ENCODE data around the gene CYP4F22.
"Not testable (repeated sequence)": the region's sequence is repeated elsewhere in the genome, so short reads cannot be mapped to it uniquely, and the experiment has no call there.

CYP4F22 gene

DNA sequence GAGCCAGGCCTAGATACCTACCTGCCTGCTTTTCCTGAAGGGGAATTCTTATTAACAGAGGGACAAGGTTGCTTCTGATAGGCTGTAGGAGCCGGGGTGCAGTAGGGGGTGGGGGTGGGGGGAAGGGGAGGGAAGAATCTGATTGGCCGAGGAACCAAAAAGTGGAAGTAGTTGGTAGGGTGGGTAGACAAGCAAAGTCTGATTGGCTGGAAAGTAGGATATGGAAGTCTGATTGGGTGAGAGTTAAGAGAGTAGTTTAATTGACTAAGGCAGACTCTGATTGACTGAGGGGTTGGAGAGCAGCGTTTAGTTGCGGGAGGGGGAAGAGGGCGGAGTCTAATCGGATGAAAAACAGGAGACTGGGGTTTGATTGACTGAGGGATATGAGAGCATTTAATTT lies 9.4 kb upstream of the CYP4F22 start:
- TF ChIP-seq, protein P1, sequence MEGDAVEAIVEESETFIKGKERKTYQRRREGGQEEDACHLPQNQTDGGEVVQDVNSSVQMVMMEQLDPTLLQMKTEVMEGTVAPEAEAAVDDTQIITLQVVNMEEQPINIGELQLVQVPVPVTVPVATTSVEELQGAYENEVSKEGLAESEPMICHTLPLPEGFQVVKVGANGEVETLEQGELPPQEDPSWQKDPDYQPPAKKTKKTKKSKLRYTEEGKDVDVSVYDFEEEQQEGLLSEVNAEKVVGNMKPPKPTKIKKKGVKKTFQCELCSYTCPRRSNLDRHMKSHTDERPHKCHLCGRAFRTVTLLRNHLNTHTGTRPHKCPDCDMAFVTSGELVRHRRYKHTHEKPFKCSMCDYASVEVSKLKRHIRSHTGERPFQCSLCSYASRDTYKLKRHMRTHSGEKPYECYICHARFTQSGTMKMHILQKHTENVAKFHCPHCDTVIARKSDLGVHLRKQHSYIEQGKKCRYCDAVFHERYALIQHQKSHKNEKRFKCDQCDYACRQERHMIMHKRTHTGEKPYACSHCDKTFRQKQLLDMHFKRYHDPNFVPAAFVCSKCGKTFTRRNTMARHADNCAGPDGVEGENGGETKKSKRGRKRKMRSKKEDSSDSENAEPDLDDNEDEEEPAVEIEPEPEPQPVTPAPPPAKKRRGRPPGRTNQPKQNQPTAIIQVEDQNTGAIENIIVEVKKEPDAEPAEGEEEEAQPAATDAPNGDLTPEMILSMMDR (IDR thresholded peaks at IDR 0.05; ENCODE audit: insufficient read depth, low read depth, low read length, missing control alignments): no peak
- DNase-seq (ENCODE audit: low read depth): no peak
- no peak overlapping the region for H3K4me3 ChIP-seq (ENCODE audit: low read depth, low read length)

DNA sequence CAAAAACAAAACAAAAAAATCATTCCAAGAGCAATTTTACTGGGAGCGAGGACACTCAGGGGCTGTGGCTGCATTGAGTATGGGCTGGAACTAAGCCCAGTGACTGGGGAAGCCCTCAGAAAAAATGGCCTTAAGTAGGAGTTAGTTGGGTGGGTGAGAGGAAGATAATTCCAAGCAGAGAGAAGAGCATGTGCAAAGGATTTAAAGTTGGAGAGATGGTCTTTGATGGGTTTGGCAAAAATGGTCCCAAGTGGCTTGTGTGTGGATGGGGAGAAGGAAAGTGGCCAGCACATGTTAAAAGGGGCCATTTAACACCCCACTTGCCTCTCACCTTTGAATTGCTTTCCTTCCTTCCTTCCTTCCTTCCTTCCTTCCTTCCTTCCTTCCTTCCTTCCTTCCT lies 6.7 kb upstream of the CYP4F22 start:
- no peak overlapping the region for H3K4me3 ChIP-seq (ENCODE audit: low read depth, low read length)
- DNase-seq (ENCODE audit: low read depth): no peak
- TF ChIP-seq, protein P1 (IDR thresholded peaks at IDR 0.05; ENCODE audit: insufficient read depth, low read depth, low read length, missing control alignments): no peak

DNA sequence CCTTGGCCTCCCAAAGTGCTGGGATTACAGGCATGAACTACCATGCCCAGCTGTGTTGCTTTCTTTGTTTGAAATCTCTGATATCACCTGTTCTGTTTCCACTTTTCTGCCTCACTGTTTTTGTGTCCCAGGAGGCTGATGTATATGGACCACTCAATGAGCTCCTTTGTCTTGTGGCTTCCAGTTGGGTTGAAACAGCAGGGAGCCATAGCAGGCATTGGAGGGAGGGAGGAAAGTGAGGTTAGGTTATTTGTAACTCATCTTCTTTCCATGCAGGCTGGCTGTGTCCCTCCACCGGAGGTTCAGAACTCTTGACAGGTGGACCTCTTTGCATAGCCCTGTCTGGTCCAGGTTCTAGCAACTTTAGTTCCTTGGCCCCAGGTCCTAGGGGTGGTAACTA lies 6.1 kb upstream of the CYP4F22 start:
- H3K4me3 ChIP-seq (ENCODE audit: low read depth, low read length): no peak overlapping the region
- TF ChIP-seq, protein P1 (IDR thresholded peaks at IDR 0.05; ENCODE audit: insufficient read depth, low read depth, low read length, missing control alignments): no peak
- no peak for DNase-seq (ENCODE audit: low read depth)

DNA sequence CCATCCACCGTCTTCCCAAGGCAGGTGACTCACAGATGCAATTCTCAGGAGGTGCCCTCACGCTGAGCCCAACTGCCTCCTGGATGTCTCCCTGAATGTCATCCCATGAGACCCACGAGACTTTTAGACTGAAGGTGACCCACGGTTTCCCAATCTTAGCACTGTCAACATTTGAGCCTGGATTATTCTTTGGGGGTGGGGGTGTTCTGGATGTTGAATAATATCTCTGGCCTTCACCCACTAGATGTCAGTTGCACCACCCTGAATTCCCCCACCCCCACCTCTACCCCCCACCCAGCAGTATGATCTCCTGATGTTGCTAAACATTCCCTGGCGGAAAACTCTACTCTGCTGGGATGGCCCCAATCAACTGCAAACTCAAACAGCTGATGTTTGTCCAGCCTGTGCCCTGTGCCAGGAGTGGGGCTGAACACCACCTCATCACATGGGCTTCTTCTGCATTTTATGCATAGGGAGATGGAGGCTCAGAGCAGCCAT lies 2.2 kb upstream of the CYP4F22 start:
- no peak overlapping the region for H3K4me3 ChIP-seq (ENCODE audit: low read depth, low read length)
- TF ChIP-seq, protein P1 (IDR thresholded peaks at IDR 0.05; ENCODE audit: insufficient read depth, low read depth, low read length, missing control alignments): no peak
- DNase-seq (ENCODE audit: low read depth): no peak

DNA sequence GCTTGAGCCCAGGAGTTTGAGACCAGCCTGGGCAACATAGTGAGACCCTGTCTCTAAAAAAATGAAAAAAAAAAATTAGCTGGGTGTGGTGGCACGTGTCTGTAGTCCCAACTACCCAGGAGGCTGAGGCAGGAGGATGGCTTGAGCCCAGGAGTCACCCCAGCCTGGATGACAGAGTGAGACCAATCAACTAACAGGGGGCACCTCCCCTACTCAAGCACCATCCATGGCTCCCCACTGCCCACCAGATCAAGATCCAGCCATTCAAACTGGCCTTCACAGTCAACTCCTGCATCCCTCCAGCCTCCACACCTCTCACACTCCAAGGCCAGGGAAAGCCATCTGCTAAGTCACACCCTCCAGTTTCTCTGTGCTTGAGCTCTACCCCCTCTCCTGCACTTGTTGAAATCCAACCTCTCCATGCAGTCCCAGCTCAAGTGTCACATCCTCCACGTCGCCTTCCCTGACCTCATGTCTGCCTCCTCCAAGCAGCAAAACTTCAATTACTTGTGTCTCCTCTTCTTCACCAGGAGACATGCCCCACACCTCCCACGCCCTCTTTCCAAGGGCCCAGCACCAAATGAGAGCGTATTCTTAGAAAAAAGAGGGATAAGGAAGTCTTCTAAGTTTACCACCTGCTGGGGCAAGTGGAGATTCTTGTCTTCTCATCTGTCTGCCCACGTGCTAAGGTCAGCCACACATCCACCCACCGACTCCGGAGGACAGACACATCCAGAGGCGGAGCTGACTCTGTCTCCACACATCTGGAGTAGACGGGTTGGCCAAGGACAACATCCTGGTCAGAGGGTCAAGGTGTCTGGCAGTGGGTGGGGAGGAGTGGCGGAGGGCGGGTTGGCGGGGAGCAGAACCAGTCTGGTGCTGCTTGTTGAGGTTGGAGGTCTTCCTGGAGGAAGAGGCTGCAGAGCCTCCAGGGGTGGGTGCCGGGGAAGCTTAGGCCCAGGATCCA lies 974 bp upstream of the CYP4F22 start:
- DNase-seq (ENCODE audit: low read depth): no peak
- TF ChIP-seq, protein P1 (IDR thresholded peaks at IDR 0.05; ENCODE audit: insufficient read depth, low read depth, low read length, missing control alignments): no peak
- no peak overlapping the region for H3K4me3 ChIP-seq (ENCODE audit: low read depth, low read length)

DNA sequence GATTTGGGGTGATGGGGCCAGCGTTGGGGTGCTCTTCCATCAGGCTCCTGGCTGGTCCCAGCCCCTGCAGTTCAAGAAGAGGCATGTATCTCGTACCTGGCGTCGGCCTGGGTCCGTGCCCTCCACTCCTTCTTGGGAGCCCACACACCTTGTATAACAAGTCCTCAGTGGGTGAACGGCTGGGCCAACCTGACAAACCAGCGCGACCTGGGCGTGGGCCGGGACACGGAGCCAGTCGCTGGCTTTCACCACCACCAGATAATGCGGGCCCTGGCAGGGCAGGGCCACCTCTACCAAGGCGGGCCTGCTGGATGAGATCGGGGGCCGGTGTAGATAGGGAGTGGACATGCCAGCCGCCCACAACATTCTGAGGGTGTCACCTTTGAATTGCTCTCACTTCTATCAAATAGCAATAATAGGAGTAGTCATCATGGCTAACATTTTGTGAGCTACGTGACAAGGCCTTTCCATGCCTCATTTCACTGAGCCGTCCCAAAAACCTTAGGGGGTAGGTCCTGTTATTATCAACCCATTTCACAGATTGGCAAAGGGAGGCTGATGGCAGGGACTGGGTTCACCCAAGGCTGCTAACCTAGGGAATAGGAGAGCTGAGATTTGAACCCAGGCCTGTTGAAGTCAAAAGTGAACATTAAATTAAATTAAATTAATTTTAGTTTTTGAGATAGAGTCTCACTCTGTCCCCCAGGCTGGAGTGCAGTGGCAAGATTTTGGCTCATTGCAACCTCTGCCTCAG lies 3.5 kb downstream of the CYP4F22 start:
- H3K4me3 ChIP-seq (ENCODE audit: low read depth, low read length): no peak overlapping the region
- no peak for DNase-seq (ENCODE audit: low read depth)
- TF ChIP-seq, protein P1 (IDR thresholded peaks at IDR 0.05; ENCODE audit: insufficient read depth, low read depth, low read length, missing control alignments): no peak

DNA sequence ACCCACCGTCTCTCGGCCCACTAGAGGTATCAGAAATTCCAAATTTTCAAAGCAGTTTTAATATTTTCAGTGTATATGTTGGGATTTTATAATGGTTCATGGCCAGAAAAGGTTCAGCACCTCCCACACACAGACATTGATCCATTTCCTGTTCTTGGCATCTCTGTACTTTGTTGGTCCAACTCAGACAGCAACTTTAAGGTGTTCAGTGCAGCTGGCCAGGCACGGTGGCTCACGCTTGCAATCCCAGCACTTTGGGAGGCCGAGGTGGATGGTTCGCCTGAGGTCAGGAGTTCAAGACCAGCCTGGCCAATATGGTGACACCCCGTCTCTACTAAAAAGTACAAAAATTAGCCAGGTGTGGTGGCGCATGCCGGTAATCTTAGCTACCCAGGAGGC lies 6.9 kb downstream of the CYP4F22 start:
- H3K4me3 ChIP-seq (ENCODE audit: low read depth, low read length); DNase-seq (ENCODE audit: low read depth): not testable (repeated sequence)
